Midbrain (tissue), 1 donor: ENCODE results near the gene PHLDB3.

Experiments used
- DNase-seq: peaks from one replicate; lab custom pipeline; 2025; lab: John Stamatoyannopoulos, UW

Gene PHLDB3

GRCh38 chr19:43499042-43499441 is 5.5 kb downstream of the PHLDB3 start:
- DNase-seq: no peak

GRCh38 chr19:43498233-43498842 is 6.2 kb downstream of the PHLDB3 start:
- no peak for DNase-seq

DNA sequence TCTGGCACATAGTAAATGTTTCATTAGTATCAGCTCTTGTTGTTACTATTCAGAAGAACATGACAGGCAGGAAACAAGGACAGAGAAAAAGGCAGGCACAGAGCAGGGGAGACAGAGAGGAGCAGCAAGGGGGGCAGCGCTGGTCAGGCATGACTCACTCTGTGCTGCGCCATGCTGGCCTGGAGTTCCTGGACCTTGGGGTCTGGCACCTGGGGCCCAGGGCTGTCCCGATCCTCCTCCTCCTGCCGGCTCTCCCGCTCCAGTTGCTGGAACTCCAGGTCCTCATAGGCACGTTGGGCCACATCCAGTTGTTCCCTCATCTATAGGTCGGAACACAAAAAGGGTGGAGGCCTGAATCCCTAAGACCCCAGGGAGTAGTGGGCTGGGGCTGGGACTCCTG is 7.6 kb downstream of the PHLDB3 start:
- no peak for DNase-seq

GRCh38 chr19:43495082-43495481 is 9.5 kb downstream of the PHLDB3 start:
- DNase-seq: no peak

DNA sequence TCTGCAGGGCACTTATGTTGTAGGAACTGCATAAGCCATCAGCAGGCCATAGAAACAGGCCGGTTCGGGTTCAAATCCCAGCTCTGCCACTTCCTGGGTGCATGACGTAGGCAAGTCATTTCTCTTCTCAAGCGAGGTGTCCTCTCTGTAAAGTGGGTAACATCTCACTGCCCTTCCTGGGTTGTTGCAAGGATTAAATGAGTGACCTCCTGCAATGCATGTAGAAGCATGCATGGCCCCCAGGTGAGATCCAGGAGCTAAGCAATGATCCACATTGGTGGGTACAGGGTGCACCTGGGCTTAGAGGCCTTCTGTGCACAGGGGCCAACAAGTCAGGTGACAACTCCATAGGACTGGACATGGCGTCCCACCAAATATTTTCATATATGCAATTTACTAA is 13.8 kb downstream of the PHLDB3 start:
- DNase-seq: no peak

DNA sequence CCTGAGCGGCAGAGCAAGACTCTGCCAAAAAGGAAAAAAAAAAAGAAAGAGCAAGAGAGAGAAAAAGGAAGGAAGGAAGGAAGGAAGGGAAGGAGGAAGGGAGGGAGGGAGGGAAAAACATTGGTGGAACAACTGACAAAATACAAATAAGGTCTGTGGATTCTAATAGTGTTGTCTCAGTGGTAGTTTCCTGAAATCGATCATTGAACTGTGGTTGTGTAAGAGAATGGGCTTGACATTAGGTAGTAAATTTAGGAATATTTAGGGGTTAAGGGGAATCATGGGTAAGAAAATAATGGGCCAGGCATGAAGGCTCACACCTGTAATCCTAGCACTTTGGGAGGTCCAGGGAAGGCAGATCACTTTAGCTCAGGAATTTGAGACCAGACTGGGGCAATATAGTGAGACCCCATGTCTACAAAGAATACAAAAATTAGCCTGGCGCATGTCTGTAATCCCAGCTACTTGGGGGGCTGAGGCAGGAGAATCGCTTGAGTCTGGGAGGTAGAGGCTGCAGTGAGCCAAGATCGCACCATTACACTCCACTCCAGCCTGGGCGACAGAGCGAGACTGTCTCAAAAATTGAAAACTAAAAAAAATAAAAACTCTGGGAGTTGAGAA is 14.5 kb downstream of the PHLDB3 start:
- DNase-seq: no peak

DNA sequence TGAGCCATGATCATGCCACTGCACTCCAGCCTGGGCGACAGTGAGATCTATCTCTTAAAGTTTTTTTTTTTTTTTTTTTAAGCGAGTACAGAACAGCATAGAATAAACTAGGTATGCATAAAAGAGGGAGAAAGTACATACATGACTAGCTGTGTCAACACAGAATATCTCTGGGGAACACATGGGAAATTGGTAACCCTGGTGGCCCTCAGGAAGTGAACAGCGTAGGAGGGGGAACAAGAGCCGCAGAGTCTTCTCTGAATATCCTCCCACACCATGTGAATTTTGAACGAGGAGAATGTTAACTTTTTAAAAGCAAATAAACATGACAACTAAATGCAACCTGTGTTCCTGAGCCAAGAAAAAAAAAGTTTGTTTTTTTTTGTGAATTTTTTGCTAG is 15.2 kb downstream of the PHLDB3 start:
- DNase-seq: no peak

- no peak for DNase-seq
These were observed 16.4 kb downstream of the PHLDB3 start for GRCh38 chr19:43488179-43488578.

DNA sequence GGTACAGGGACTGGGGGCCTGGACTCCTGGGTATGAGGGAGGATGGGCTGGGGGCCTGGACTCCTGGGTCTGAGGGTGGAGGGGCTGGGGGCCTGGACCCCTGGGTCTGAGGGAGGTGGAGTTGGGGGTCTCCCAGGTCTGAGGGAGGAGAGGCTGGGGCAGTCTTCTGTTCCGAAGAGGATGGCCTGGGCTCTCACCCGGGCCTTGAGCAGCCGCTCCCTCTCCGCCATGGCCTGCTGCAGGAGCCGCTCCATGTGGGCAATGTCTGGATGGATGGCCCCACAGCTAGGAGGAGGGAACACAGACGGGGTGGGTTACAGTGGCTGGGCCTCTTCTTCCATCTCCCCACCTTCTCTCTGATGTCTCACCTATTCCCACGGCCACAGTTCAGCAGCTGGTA is 18.1 kb downstream of the PHLDB3 start:
- no peak for DNase-seq

DNA sequence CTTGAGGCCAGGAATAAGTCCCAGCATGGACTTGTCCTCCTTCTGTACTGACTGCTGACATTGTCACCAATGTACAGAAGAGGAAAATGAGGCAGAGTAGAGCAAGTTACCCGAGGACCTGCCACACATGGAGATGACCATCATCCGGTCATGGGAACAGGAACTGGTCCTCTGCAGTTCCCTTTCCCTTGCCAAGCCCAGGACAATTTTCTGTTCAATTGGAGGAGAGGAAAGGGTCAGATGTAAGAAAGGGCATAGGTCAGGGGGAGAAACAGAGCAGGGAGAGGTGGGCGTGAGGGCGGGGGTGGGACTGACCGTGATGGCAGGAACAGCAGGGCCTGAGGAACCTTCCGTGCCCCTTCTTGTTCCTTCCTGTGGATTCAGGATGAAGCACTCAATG is 18.6 kb downstream of the PHLDB3 start:
- DNase-seq: no peak

DNA sequence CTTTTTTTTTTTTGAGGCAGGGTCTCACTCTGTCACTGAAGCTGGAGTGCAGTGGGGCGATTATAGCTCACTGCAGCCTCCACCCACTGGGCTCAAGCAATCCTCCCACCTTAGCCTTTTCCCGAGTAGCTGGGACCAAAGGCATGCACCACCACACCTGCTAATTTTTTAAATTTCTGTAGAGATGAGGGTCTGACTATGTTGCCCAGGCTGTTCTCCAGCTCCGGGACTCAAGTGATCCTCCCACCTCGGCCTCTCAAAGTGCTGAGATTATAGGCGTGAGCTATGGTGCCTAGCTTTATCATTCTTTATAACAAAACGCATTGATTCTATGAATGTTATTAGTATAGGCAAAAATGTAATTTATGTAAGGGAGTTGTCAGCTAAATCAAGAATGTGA is 21.3 kb downstream of the PHLDB3 start:
- DNase-seq: no peak

DNA sequence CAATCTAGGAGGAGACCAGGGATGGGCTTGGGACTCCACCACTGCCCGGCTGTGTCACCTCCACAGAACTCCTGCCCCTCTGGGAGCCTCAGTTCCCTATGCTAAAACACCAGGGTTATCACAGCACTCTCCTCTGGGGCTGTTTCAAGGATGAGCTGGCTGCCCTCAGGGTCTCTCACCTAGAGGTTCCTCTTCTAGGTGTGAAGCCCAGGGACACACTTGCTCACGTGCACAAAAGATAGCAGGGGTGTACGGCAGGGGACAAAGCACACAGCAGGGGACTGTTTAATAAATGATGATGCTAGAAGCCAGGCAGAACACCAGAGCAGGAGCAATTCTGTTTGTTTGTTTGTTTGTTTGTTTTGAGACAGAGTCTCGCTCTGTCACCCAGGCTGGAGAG is 22.4 kb downstream of the PHLDB3 start:
- DNase-seq: no peak

DNA sequence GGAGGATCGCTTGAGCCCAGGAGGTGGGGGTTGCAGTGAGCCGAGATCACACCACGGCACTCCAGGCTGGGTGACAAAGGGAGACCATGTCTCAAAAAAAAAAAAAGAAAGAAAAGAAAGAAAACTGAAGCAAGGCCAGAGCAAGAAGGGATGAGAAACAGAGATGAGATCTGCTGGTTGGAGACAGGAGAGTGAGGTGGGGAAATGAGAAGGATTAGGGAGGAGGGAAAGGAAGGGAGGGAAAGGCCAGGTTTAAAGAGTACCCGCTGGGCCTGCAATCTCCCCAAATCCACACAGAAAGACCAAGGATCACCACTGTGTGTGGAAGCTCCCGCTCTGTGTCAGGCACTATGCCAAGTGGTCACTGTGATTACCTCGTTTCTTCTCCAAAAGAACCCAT is 22.8 kb downstream of the PHLDB3 start:
- DNase-seq: no peak

DNA sequence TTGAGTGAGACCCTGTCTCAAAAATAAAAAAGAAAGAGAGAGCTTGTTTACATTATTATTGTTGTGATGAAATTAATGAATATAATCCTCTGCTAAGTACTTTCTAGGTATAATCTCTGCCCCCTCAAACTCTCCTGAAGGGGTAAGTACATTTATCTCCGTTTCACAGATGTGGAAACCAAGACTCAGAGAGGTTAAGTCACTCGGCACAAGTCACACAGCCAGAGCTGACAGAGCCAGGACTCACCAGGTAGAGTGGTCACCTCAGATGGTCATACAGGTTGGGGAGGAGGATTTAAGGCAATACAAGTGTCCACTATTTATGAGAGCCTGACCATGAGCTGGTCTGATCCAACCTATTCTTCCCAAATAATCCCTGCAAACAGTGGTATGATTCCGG is 24.0 kb downstream of the PHLDB3 start:
- DNase-seq: no peak

GRCh38 chr19:43479961-43480561 is 24.5 kb downstream of the PHLDB3 start:
- no peak for DNase-seq

- no peak for DNase-seq
These were observed 25.3 kb downstream of the PHLDB3 start for GRCh38 chr19:43479226-43479625.

GRCh38 chr19:43478323-43478722 is 26.2 kb downstream of the PHLDB3 start:
- DNase-seq: no peak

GRCh38 chr19:43476606-43477005 is 27.9 kb downstream of the PHLDB3 start:
- no peak for DNase-seq

DNA sequence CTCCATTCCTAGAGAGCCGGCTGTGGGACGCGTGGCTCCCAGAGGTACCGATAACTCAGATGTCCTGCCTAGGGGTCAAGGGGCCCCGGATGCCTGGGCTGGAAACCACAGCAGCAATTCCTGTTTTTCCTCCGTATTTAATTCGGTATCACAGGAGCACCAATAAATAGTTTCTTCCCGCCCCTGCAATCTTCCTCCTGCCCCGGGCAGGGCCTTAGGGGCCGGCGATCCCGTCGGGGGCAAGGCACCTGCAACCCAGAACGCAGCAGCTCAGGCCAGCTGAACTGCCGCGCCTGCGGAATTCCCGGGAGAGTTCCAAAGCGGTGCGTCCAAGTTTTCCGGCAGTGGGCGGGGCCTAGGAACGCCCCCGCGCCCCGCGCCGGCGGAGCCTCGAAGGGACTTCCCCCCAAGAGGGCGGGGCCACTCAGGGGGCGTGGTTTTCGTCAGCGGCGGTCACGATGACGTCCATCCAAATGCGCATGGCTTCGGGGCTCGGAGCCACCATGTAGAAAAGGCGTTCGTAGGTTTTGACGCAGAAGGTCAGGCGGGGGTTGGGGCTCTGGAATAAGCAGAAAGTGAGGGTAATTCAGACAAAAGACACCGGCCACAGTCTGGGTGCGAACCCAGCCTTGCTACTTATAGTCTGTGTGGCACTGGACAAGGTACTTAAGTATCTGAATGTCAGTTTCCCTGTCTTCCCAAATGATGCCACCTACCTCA is 29.4 kb downstream of the PHLDB3 start:
- peak; percentile 91 for DNase-seq

DNA sequence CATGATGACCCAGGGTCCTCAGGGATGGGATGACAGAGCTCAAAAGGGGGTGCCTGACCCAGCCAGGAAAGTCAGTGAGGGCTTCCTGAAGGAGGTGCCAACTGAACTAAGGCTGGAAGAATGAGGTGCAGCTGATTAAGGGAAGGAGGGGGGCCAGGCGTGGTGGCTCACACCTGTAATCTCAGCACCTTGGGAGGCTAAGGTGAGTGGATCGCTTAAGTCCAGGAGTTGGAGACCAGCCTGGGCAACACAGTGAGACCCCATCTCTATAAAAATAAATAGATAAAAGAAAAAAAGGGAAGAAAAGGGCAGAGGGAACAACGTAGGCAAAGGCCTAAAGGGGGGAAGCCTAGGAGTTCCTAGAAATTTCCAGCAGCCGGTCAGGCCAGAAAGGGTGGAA is 30.1 kb downstream of the PHLDB3 start:
- DNase-seq: no peak

GRCh38 chr19:43471091-43471490 is 33.5 kb downstream of the PHLDB3 start:
- no peak for DNase-seq

DNA sequence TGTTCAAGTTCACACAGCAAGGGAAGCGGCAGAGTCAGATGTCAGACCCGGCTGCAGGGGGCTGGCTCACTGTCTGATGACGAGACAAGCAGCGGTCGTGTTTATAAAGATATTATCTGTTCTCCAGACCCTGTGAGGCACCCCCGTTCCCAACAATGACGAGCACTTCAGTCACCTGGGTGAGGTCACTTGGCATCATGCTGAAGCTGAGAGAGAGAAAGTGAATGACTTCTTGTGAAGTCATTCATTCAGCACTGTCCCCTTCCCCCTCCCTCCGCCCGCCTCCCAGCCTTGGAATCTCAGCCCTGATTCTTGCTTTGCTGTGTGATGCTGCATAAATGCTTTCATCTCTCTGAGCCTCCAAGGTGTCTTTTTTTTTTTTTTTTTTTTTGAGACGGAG is 34.3 kb downstream of the PHLDB3 start:
- no peak for DNase-seq

DNA sequence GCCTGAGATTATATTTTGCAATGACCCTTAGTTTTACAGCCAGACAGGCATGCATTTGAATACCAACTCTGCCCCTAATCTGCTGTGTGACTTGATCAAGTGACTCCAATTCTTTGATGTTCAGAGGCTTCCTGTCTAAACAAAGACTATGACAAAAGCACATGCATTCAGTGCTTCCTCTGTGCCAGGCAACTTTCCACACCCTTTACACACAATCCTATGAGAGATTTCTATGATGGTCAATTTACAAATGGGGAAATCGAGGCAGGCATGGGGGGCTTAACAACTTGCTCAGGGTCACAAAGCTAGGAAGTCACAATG is 35.4 kb downstream of the PHLDB3 start:
- DNase-seq: no peak
